Renal pelvis (tissue), 4 donors: ENCODE data around the gene HTT. TPM values are rescaled to one million over a fixed set of nuclear protein-coding genes. Genes with fewer than 3 reads are reported as not detected.

Experiments
- DNase-seq: peaks from one replicate; pipeline ENCODE4 v3.0.0-alpha.2; 2013
- polyA plus RNA-seq, 3 donors: library from polyadenylated mRNA; unstranded; fragments of 120-200 nt; gene quantifications; one replicate each; pipeline ENCODE4 v1.2.1, GENCODE V29; 2013; ENCODE audit not compliant: insufficient read length in 3 of 3

The HTT gene
- polyA plus RNA-seq, 3 donors = 31.9 to 44.9 (median 38.7) TPM

GRCh38 chr4:3263053-3263875, 188.8 kb downstream of the HTT start:
- DNase-seq = no peak

GRCh38 chr4:3263876-3264193, 189.4 kb downstream of the HTT start:
- no peak for DNase-seq

GRCh38 chr4:3266076-3266475, 191.6 kb downstream of the HTT start:
- DNase-seq = no peak

- DNase-seq = no peak
These were observed 193.3 kb downstream of the HTT start for GRCh38 chr4:3267576-3268394.

- no peak for DNase-seq
These were observed 194.1 kb downstream of the HTT start for GRCh38 chr4:3268395-3269104.

- no peak for DNase-seq
These were observed 194.8 kb downstream of the HTT start for GRCh38 chr4:3269105-3269927.

- no peak for DNase-seq
These were observed 195.6 kb downstream of the HTT start for GRCh38 chr4:3269991-3270611.

GRCh38 chr4:3271131-3271530, 196.7 kb downstream of the HTT start:
- no peak for DNase-seq

- no peak for DNase-seq
These were observed 202.5 kb downstream of the HTT start for GRCh38 chr4:3276986-3277385.

- DNase-seq = no peak
These were observed 206.0 kb downstream of the HTT start for GRCh38 chr4:3280466-3280865.

- no peak for DNase-seq
These were observed 209.0 kb downstream of the HTT start for GRCh38 chr4:3283483-3283882.

GRCh38 chr4:3283916-3284315, 209.4 kb downstream of the HTT start:
- DNase-seq = no peak

- no peak for DNase-seq
These were observed 210.5 kb downstream of the HTT start for GRCh38 chr4:3284734-3285557.

- no peak for DNase-seq
These were observed 211.3 kb downstream of the HTT start for GRCh38 chr4:3285558-3286334.

GRCh38 chr4:3286335-3287175, 212.1 kb downstream of the HTT start:
- DNase-seq = no peak

- DNase-seq = no peak
These were observed 212.9 kb downstream of the HTT start for GRCh38 chr4:3287271-3287971.

GRCh38 chr4:3287972-3288570, 213.6 kb downstream of the HTT start:
- no peak for DNase-seq
